GM20431 (cell line): ENCODE data around the gene TMEM151A.
"Not testable (repeated sequence)": the region's sequence is repeated elsewhere in the genome, so short reads cannot be mapped to it uniquely, and the experiment has no call there.

Source experiments
- in situ Hi-C: fragments of 300-500 bp; cut with MseI, MboI; formaldehyde crosslinking; loops from one replicate; pipeline ENCODE4 v1.15.0; 2020; ENCODE audit warnings: low sequenced_read_pairs; ENCODE audit not compliant: unreplicated experiment

Gene TMEM151A

GRCh38 chr11:66267039-66267378 is 24.7 kb upstream of the TMEM151A start:
- in situ Hi-C loops, result no loop called here

DNA sequence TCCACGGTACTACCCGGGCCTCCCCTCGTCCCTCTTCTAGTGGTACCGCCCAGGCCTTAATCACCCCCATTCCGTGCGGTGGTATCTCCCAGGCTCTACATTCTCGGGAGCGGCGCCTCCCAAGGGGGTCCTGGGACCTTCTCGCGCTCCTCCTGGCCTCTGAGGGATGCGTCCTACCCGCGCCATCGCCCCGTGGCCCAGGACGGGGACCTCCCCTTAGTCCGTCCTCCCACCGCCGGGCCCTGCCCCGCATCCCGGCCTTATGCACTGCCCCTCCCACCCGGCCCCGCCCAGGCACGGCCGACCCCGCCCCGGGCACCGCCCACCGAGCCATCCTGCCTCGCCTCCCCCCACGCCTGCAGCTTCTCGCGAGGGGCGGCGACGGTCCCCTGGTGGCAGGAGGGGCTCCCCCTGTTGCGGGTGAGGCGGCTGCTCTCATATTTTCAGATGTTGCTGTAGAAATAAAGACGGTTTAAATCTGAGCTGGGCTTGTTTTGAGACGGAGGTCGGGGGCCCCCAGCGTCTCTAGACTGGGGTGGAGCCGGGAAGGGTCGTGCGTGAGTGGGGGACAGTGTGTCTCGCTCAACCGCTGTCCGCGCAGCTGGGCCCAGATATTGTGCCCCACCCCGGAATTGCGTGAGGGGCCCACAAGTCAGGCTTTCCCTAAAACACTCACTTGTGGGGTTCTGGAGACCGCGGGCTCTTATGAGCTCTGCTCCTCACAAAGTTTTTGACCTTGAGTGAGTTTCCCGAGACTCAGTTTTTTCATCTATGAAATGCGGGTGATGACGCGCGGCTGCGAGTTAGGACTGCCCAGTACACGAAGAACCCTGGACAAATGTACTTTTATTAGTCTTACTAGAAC is 24.1 kb upstream of the TMEM151A start:
- in situ Hi-C loops, result no loop called here

- in situ Hi-C loops, result no loop called here
Measured at GRCh38 chr11:66268244-66268951, 23.3 kb upstream of the TMEM151A start, which contains the start of gene RAB1B. TSS of gene RAB1B (plus strand) at chr11:66268639. CDS start at chr11:66268680, 41 bp downstream.

DNA sequence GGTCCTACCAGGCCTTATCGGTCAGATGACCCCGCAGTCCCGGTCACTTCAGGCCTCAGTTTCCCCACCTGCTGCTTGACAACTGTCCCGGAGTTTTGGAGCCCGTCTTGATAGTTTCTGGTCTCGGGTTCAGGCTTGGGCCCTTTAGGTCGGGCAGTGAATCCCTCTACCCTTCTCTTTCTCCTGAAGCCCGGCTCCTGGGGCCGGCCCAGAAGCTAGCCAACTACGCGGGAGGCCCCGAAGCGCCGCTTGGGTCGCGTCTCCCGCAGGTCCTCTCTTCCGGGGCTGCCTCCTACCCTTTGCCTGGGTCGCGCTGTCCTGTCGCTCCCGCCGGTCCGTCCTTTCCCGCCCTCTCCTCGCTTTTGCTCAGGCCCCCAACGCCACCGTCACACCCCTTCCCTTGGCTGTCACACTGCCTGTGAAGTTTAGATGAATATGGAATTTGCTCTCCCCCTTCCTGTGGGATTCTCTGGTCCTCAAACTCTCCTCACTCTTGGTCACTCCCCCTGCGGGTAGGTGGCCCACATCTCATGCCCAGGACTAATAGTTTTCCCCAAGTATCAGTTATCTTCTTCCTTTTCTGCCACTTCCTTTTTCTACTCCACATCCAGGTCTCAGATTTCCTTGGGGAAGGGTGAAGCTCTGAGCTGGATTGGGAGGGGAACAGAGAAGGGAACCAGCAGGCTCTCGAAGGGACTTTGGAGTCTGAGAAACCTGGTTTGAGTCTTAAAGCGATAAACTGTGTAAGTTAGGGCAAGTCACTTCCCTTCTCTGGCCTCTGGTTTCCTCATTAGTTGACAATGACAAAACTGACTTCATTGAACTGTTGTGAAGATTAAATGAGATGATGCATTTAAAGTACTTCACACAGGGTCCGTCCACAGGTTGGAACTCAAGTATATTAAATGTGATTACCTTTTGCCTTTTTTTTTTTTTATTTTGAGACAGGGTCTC is 22.5 kb upstream of the TMEM151A start:
- in situ Hi-C loops, result no loop called here

DNA sequence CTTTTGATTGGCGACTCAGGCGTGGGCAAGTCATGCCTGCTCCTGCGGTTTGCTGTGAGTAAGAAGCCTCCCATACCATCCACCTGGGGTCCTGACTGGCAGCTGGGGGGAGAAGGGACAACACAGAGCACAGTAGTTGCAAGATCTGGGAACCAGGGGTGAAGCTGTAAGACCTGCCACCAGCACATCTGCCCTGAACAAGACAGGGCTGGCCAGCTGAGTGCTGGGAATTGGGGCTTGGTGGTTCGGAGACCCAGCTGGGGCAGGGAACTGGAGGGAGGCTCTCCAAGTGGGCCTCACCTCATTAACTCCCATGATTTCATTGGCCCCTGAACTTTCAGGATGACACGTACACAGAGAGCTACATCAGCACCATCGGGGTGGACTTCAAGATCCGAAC is 19.9 kb upstream of the TMEM151A start:
- in situ Hi-C loops, result no loop called here

GRCh38 chr11:66272596-66272995 is 19.1 kb upstream of the TMEM151A start:
- in situ Hi-C loops, result no loop called here

DNA sequence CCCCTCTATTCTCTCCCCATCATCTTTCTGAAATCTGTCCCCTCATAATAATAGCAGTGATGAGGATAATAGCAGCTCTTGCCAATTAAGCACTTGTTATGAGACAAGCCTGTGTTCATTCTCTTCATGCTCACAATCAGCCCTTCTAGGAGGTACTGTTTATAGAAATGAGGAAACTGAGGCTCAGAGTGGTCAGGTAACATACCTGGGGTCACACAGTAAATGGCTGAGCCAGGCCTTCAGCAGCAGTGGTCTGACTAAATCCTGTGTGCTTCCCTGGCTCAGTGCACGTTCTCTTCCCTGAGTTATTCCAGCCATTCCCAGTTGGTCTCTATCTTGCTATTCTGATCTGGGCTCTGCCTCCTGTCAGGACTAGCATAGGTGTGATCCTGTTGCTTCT is 17.5 kb upstream of the TMEM151A start:
- in situ Hi-C loops, result no loop called here

DNA sequence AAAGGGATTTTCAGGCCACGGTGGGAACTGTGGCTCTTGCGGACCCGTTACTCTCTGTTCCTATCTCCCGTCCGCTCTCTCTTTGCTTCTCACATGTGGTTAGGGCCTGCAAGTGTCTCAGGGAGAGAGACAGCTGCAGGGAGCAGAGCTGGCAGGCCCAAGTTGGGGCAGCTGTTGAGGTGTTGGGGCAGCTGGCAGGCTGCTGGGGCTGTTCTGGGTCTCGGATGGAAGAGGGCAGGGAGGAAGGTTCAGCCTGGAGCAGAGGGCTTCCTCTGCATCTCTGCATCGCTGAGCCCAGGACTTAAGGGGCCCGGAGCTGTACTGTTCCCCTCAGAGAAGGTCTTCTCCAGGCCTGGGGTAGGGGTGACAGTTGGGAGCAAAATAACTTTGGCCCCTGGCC is 16.3 kb upstream of the TMEM151A start:
- in situ Hi-C loops, result no loop called here

DNA sequence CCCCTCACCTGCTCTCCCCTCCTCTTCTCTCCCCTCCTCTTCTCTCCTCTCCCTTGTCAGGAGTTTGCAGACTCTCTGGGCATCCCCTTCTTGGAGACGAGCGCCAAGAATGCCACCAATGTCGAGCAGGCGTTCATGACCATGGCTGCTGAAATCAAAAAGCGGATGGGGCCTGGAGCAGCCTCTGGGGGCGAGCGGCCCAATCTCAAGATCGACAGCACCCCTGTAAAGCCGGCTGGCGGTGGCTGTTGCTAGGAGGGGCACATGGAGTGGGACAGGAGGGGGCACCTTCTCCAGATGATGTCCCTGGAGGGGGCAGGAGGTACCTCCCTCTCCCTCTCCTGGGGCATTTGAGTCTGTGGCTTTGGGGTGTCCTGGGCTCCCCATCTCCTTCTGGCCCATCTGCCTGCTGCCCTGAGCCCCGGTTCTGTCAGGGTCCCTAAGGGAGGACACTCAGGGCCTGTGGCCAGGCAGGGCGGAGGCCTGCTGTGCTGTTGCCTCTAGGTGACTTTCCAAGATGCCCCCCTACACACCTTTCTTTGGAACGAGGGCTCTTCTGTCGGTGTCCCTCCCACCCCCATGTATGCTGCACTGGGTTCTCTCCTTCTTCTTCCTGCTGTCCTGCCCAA is 15.6 kb upstream of the TMEM151A start:
- in situ Hi-C loops, result no loop called here

DNA sequence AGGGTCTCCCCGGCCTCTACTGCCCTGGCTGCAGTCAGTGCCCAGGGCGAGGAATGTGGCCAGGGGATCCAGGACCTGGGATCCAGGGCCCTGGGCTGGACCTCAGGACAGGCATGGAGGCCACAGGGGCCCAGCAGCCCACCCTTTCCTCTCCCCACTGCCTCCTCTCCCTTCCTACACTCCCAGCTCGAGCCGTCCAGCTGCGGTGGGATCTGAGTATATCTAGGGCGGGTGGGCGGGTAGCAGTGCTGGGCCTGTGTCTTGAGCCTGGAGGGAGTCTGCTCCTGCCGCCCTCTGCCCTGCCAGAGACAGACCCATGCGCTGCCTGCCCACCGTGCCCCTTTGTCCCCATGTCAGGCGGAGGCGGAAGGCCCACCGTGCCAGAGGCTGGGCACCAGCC is 15.1 kb upstream of the TMEM151A start:
- in situ Hi-C loops, result not testable (repeated sequence)

DNA sequence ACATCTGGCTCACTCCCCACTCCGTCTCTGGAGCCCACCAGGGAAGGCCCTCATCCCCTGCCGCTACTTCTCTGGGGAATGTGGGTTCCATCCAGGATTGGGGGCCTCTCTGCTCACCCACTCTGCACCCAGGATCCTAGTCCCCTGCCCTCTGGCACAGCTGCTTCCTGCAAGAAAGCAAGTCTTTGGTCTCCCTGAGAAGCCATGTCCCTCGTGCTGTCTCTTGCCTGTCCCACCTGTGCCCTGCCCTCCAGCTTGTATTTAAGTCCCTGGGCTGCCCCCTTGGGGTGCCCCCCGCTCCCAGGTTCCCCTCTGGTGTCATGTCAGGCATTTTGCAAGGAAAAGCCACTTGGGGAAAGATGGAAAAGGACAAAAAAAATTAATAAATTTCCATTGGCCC is 14.6 kb upstream of the TMEM151A start:
- in situ Hi-C loops, result not testable (repeated sequence)

- in situ Hi-C loops, result no loop called here
Measured at GRCh38 chr11:66277471-66278362, 14.0 kb upstream of the TMEM151A start, which contains the start of gene CNIH2. TSS of gene CNIH2 (plus strand) at chr11:66278175. CDS start at chr11:66278457, 282 bp downstream.

GRCh38 chr11:66278363-66279091 is 13.2 kb upstream of the TMEM151A start:
- in situ Hi-C loops, result no loop called here

- in situ Hi-C loops, result no loop called here
Measured at GRCh38 chr11:66279092-66279734, 12.5 kb upstream of the TMEM151A start.

DNA sequence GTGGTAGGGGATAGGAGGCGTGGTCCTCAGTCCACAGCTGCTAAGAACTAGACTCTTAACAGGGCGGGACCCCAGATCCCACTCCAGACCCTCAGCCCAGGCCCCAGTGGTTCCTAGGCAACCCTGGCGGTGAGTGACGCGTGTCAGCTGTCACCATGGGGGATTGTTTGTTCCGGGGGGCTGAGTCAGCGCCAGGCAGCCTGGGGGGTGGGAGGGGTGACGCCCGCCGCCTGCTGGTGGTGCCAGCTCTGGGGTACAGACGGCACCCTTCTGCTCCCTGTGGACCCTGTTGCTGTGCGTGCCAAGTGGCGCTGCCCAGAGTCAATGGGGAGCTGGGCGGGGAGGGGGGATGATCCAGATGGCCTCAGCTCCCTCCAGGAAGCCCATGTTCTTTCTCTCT is 11.3 kb upstream of the TMEM151A start:
- in situ Hi-C loops, result no loop called here

- in situ Hi-C loops, result no loop called here
Measured at GRCh38 chr11:66281001-66281400, 10.7 kb upstream of the TMEM151A start.

DNA sequence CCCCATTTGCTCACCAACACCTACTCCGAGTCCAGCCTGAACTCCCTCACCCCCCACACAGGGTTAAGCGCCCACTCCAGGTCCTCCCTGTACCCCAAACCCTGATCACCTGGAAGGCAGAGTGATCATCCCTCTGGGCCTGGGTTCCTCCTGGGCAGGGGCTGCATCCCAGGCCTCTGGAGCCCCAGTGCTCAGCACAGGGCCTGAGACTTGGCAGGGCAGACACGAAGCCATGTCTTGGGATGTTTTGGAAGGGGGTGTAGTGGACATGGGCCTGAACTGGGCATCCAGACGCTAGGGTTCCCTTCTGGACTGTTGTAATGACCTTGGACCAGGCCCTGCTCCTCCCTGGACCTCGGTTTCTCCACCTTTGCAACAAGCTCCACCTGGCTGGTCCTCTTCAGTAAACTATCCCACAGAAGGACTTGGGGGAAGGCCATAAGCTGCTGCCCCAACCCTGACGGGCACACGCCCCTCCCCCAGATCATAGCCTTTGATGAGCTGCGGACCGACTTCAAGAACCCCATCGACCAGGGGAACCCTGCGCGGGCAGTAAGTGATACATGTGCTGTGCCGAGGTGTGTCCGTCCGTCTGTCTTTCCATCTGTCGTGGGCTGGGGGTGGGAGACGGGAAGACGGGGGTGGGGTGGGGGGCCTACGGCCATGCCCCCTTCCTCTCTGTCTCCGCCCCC is 9.8 kb upstream of the TMEM151A start:
- in situ Hi-C loops, result no loop called here
